GM12864 (cell line): ENCODE measurements around the gene BRWD1.

ENCODE experiments used
- DNase-seq: peaks from one replicate; pipeline ENCODE4 v3.0.0-alpha.2; 2011; ENCODE audit warnings: low read depth
- H3K4me3 ChIP-seq: 2 replicates; pipeline ENCODE4 v1.5.1; 2011; ENCODE audit warnings: mild to moderate bottlenecking, low read depth, low read length, control low read depth
- TF ChIP-seq, protein P1 (sequence below): IDR thresholded peaks from 2 replicates; pipeline ENCODE4 v1.5.1; 2011; ENCODE audit warnings: low read depth, mild to moderate bottlenecking, moderate library complexity, low read length, control low read depth, inconsistent platforms; ENCODE audit errors: missing control alignments

BRWD1 gene

DNA sequence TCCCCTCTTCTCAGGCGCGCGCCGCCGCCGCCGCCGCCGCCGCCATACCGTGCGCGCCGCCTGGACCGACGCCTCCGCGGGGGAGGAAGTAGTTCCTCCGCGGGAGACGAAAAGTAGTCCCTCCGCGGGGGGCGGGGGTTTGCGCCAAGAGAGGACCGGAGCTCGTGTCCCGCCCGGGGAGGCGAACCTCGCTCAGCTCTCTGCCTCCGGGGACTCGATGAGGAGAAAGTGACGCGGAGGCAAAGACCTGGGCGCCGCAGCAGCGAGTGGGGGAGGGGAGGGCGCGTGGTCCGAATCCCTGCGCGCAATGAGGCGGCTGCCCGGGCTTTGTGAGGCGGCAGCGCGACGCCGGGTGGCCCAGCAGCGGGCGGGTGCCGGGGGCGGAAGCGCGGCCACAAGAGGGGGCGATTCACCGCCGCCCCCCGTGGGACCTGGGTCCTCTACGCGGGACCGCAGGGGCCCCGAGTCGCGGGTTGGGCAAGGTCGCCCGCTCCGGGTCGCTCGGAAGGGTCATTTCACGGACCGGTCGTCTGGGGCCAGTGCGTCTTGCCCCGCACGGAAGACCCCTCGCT, at the start of gene BRWD1:
BRWD1 (minus strand) TSS at position 62 of the 572 bp plus-strand sequence. CDS start 141 bp downstream, outside the sequence.
- TF ChIP-seq, protein P1, sequence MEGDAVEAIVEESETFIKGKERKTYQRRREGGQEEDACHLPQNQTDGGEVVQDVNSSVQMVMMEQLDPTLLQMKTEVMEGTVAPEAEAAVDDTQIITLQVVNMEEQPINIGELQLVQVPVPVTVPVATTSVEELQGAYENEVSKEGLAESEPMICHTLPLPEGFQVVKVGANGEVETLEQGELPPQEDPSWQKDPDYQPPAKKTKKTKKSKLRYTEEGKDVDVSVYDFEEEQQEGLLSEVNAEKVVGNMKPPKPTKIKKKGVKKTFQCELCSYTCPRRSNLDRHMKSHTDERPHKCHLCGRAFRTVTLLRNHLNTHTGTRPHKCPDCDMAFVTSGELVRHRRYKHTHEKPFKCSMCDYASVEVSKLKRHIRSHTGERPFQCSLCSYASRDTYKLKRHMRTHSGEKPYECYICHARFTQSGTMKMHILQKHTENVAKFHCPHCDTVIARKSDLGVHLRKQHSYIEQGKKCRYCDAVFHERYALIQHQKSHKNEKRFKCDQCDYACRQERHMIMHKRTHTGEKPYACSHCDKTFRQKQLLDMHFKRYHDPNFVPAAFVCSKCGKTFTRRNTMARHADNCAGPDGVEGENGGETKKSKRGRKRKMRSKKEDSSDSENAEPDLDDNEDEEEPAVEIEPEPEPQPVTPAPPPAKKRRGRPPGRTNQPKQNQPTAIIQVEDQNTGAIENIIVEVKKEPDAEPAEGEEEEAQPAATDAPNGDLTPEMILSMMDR, result peak; percentile 32
- peak; percentile 55 for DNase-seq
- H3K4me3 ChIP-seq, result peak within 1 kb of the TSS; percentile 82

DNA sequence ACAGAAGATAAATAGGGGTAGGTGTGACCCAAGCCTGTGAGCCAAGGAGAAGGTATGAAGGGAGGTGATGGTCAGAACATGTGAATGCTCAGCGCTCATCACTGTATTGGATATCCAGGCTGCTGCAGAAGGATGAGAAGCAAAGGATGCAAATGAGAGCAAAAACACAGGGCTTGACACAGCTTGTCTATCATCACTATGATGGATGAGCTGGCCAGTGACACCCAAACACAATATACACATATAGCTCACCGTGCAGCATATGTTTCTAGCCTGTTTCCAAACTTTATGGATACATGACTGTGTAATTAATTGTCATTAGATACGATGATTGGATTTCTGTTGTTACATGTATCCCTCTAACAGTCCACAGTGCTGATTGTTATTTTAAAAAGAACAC, 49.3 kb upstream of the BRWD1 start:
- H3K4me3 ChIP-seq, result no peak overlapping the region
- TF ChIP-seq, protein P1, result no peak
- DNase-seq, result no peak

DNA sequence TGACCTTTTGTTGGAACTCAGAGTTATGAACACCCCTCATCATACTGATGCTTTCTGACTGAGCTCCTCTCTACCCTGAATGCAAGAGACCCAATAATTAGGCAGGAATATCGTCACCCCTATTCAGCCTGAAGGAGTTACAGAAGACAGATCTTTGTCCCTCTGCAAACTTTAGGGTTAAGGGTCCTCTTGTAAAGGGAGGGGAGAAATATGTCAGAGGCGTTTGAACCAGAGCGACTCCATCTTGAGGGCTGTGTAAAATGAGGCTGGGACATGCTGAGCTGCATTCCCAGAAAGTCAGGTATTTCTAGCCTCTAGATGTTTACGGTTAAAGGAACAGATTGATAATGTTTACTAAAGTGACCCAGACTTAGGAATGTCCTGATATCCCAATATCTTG, 46.0 kb upstream of the BRWD1 start:
- DNase-seq, result no peak
- TF ChIP-seq, protein P1, result no peak

DNA sequence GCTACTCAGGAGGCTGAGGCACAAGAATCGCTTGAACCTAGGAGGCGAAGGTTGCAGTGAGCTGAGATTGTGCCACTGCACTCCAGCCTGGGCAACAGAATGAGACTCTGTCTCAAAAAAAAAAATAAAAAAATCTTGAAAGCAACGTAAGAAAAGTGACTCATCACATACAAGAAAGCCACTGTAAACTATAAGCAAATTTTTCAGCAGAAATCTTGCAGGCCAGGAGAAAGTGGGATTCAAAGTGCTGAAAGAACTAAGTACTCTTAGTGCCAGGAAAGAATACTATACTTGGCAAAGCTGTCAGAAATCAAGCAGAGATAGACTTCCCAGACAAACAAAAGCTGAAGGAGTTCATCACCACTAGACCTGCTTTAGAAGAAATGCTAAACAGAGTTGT, 39.9 kb upstream of the BRWD1 start:
- TF ChIP-seq, protein P1, result no peak
- H3K4me3 ChIP-seq, result no peak overlapping the region
- DNase-seq, result no peak

More for the DNA sequence above, 46.0 kb upstream of the BRWD1 start:
- no peak overlapping the region for H3K4me3 ChIP-seq

DNA sequence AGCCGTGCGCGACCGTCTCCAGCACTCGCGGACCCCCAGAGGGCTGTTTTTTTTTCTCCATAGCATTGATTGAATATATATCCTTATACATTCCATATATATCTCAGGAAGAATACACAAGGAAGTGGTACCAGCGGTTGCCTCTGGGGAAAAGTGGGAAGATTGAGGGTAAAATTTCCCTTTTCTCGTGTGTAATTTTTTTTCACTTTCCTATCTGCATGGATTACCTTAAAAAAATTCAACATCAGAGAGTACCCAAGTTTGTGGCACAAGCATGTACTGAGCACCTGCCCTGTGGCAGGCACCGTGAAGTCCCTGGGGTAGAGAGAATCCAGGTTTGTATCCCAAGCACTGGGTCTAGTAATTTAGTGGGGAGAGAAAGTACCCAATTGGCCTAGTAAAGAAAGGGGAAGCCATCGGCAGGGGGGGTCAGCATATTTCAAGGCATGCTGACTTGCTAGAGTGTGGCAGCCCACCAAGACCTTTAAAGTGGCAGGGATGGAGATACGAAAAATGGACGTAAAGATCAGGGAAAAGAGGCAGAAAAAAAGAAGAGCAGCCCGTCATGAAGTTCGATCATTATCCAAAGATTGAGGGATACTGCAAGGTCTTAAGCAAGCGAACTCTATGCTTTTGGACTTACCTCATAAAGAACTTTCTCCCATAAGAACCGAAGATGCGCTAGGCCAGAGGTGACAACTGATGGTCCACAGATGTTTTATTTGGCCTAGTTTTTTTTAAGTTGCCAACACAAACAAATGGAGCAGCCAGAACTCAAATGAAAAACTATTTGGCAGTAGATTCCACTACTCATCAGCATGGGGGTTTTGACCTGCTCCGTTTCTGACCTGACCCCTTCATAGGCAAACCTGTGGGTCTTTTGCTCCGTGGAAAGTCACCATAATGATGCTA, 36.9 kb upstream of the BRWD1 start:
- DNase-seq, result no peak
- TF ChIP-seq, protein P1, result no peak
- peak overlapping the region; percentile 70 for H3K4me3 ChIP-seq

DNA sequence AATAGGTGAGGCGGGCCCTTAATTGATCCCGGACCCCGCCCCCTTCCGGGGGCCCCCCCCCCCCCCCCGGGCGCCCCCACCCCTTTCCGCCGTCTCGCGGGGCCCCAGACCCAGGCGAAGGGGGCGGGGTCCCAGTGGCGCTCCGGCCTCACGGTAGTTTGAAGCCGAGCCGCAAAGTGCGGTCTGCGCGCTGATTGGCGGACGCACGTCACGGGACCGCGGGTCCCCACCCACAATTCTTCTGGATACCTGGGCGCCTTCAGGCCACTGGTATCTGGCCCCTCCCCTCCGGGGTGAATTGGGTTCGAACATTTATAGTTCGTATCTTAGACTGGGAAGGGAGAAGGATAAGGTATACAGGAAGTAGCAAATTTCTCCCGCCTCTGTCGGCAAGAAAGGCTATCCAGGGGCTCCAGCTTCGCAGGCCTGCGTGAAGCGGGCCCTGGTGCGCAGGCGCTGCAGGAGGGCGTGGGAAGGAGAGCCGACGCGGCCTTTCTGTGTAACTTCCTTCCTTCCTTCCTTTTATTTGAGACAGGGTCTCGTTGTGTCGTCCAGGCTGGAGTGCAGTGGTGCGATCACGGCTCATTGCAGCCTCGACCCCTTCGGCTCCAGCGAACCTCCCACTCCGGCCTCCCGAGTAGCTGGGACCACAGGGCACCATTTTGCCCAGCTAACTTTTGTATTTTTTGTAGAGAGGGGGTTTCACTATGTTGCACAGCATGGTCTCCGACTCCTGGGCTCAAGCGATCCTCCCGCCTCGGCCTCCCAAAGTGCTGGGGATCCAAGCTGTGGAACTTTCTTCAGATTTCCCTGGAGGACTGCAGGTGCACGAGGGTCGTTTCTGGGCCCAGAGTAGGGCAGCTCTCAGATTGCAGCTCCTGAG, 36.0 kb upstream of the BRWD1 start:
- peak; percentile 91 for DNase-seq
- TF ChIP-seq, protein P1, result no peak
- H3K4me3 ChIP-seq, result peak overlapping the region; percentile 70
